Neural progenitor cell (in vitro differentiated cells): ENCODE measurements around the gene CWC22. TPM values are rescaled to one million over a fixed set of nuclear protein-coding genes. Genes with fewer than 3 reads are reported as not detected.
A peak's percentile ranks its signal among the peaks of the same experiment; 100 is the strongest.

Source experiments
- DNase-seq: peaks from one replicate; pipeline ENCODE4 v3.0.0-alpha.2; 2016; ENCODE audit warnings: low spot score
- H2AFZ ChIP-seq: fragments of 200-600 bp; sonication (generic); replicated peaks from 2 replicates; pipeline ENCODE4 v1.6.1; 2016; ENCODE audit warnings: antibody characterized with exemption
- H3F3A ChIP-seq: fragments of 200-600 bp; sonication (generic); 2 replicates; pipeline ENCODE4 v1.6.1; 2016; ENCODE audit warnings: antibody characterized with exemption, low read depth
- H3K27ac ChIP-seq: fragments of 200-600 bp; sonication (generic); 2 replicates; pipeline ENCODE4 v1.5.1; 2016; ENCODE audit warnings: mild to moderate bottlenecking
- H3K27me3 ChIP-seq: fragments of 200-600 bp; sonication (generic); 2 replicates; pipeline ENCODE4 v1.6.1; 2016; ENCODE audit warnings: mild to moderate bottlenecking, moderate library complexity
- H3K36me3 ChIP-seq: fragments of 200-600 bp; sonication (generic); 2 replicates; pipeline ENCODE4 v1.5.1; 2016
- H3K4me1 ChIP-seq: fragments of 200-600 bp; sonication (generic); 2 replicates; pipeline ENCODE4 v1.6.1; 2016; ENCODE audit warnings: mixed run types
- H3K4me2 ChIP-seq: fragments of 200-600 bp; sonication (generic); 2 replicates; pipeline ENCODE4 v1.6.1; 2016
- H3K4me3 ChIP-seq: fragments of 200-600 bp; sonication (generic); 2 replicates; pipeline ENCODE4 v1.5.1; 2016
- H3K79me2 ChIP-seq: fragments of 200-600 bp; sonication (generic); 2 replicates; pipeline ENCODE4 v1.6.1; 2016; ENCODE audit warnings: low read depth
- H3K9ac ChIP-seq: fragments of 200-600 bp; sonication (generic); 2 replicates; pipeline ENCODE4 v1.6.1; 2016
- H3K9me3 ChIP-seq: fragments of 200-600 bp; sonication (generic); 2 replicates; pipeline ENCODE4 v1.5.1; 2016; ENCODE audit warnings: low read depth
- H4K20me1 ChIP-seq: fragments of 200-600 bp; sonication (generic); 2 replicates; pipeline ENCODE4 v1.6.1; 2016; ENCODE audit warnings: low read depth
- H3K27ac Mint-ChIP-seq: 3 replicates; pipeline ENCODE4 v1.8.0; 2021; ENCODE audit warnings: mixed read lengths
- H3K27me3 Mint-ChIP-seq: 2 replicates; pipeline ENCODE4 v1.8.0; 2022; ENCODE audit warnings: low read depth, mild to moderate bottlenecking, inconsistent platforms, moderate library complexity, mixed read lengths; ENCODE audit not compliant: insufficient read depth
- H3K36me3 Mint-ChIP-seq: 3 replicates; pipeline ENCODE4 v1.8.0; 2021; ENCODE audit warnings: mixed read lengths
- H3K4me1 Mint-ChIP-seq: 3 replicates; pipeline ENCODE4 v1.8.0; 2021; ENCODE audit warnings: mixed read lengths
- H3K4me3 Mint-ChIP-seq: 3 replicates; pipeline ENCODE4 v1.8.0; 2021; ENCODE audit warnings: mild to moderate bottlenecking, moderate library complexity, mixed read lengths
- H3K9me3 Mint-ChIP-seq: 3 replicates; pipeline ENCODE4 v1.8.0; 2020; ENCODE audit warnings: mixed read lengths
- CTCF ChIP-seq: fragments of 200-600 bp; sonication (generic); IDR thresholded peaks from 2 replicates; pipeline ENCODE4 v1.5.1; 2017; ENCODE audit warnings: antibody characterized with exemption, mild to moderate bottlenecking
- EZH2 ChIP-seq: fragments of 200-600 bp; sonication (generic); IDR thresholded peaks from 2 replicates; pipeline ENCODE4 v1.6.1; 2017; ENCODE audit warnings: antibody characterized with exemption, mild to moderate bottlenecking, moderate library complexity
- EZH2phosphoT487 ChIP-seq: fragments of 200-600 bp; sonication (generic); IDR thresholded peaks from 2 replicates; pipeline ENCODE4 v1.6.1; 2017; ENCODE audit warnings: antibody characterized with exemption
- total RNA-seq: library from RNA; depleted of rRNA; stranded (reverse); fragments of >200 nt; gene quantifications from 2 replicates; pipeline ENCODE4 v1.2.3, GENCODE V29; 2015; ENCODE audit warnings: low replicate concordance

Gene CWC22
- total RNA-seq, 1 donor from 2014 or later, result 60.2 TPM

GRCh38 chr2:179990676-179991317, 16.3 kb downstream of the CWC22 start:
- Mint-ChIP-seq H3K9me3 (no peaks in the 10 kb centered on the region), H3K27ac (no peak overlapping the region)

GRCh38 chr2:179987916-179988315, 19.2 kb downstream of the CWC22 start:
- Histone ChIP-seq H3K9ac (no peak overlapping the region), H3K9me3 (no peaks in the 10 kb centered on the region), H3K4me1 (peaks cover 5% of the 10 kb centered on the region), H3K79me2 (peaks cover 48% of the 10 kb centered on the region), H3K27ac (no peak overlapping the region), H3K4me3 (no peak overlapping the region), H2AFZ (no peak overlapping the region), H3K4me2 (no peak overlapping the region), H3F3A (peaks cover 17% of the 10 kb centered on the region), H3K36me3 (peaks cover 48% of the 10 kb centered on the region), H4K20me1 (no peaks in the 10 kb centered on the region), H3K27me3 (no peaks in the 10 kb centered on the region)
- Mint-ChIP-seq H3K27ac (no peak overlapping the region), H3K9me3 (no peaks in the 10 kb centered on the region), H3K27me3 (no peaks in the 10 kb centered on the region), H3K36me3 (peaks cover 31% of the 10 kb centered on the region), H3K4me3 (no peak overlapping the region), H3K4me1 (no peaks in the 10 kb centered on the region)
- no peak for TF ChIP-seq CTCF
- TF ChIP-seq EZH2, result no peak
- no peak for TF ChIP-seq EZH2phosphoT487
- DNase-seq, result no peak

More at GRCh38 chr2:179990676-179991317, 16.3 kb downstream of the CWC22 start:
- no peak overlapping the region for H3K4me3 Mint-ChIP-seq
- H3K9me3 ChIP-seq, result no peaks in the 10 kb centered on the region
- peaks cover 74% of the 10 kb centered on the region for H3K79me2 ChIP-seq
- no peak overlapping the region for H3K4me2 ChIP-seq
- no peak overlapping the region for H2AFZ ChIP-seq
- H3K9ac ChIP-seq, result no peak overlapping the region
- no peaks in the 10 kb centered on the region for H4K20me1 ChIP-seq
- H3K36me3 Mint-ChIP-seq, result peaks cover 18% of the 10 kb centered on the region
- no peak for DNase-seq
- no peaks in the 10 kb centered on the region for H3K27me3 Mint-ChIP-seq
- peaks cover 33% of the 10 kb centered on the region for H3K36me3 ChIP-seq
- H3K4me3 ChIP-seq, result no peak overlapping the region
- peaks cover 11% of the 10 kb centered on the region for H3K4me1 ChIP-seq
- no peak for TF ChIP-seq CTCF
- no peak for TF ChIP-seq EZH2phosphoT487
- no peak for TF ChIP-seq EZH2
- H3F3A ChIP-seq, result peaks cover 31% of the 10 kb centered on the region
- H3K27ac ChIP-seq, result peak overlapping the region; percentile 56
- no peaks in the 10 kb centered on the region for H3K27me3 ChIP-seq
- no peaks in the 10 kb centered on the region for H3K4me1 Mint-ChIP-seq

GRCh38 chr2:179985163-179985820, 21.8 kb downstream of the CWC22 start:
- Histone ChIP-seq H3K79me2 (peaks cover 22% of the 10 kb centered on the region), H3K9ac (no peak overlapping the region), H3K27ac (no peak overlapping the region), H4K20me1 (no peaks in the 10 kb centered on the region), H2AFZ (no peak overlapping the region), H3F3A (no peaks in the 10 kb centered on the region), H3K36me3 (peaks cover 63% of the 10 kb centered on the region), H3K9me3 (no peaks in the 10 kb centered on the region), H3K4me1 (peaks cover 5% of the 10 kb centered on the region), H3K27me3 (no peaks in the 10 kb centered on the region), H3K4me3 (no peak overlapping the region), H3K4me2 (no peak overlapping the region)
- Mint-ChIP-seq H3K4me1 (no peaks in the 10 kb centered on the region), H3K9me3 (no peaks in the 10 kb centered on the region), H3K4me3 (no peak overlapping the region), H3K27me3 (no peaks in the 10 kb centered on the region), H3K36me3 (peaks cover 35% of the 10 kb centered on the region), H3K27ac (no peak overlapping the region)
- TF ChIP-seq EZH2 (no peak), EZH2phosphoT487 (no peak), CTCF (no peak)
- DNase-seq, result no peak
